Epithelial cell of esophagus (primary cell): ENCODE data around the gene ATG7.
"Not testable (repeated sequence)": the region's sequence is repeated elsewhere in the genome, so short reads cannot be mapped to it uniquely, and the experiment has no call there.

Source experiments
- DNase-seq: peaks from one replicate; pipeline ENCODE4 v3.0.0; 2010; ENCODE audit warnings: low read depth
- H3K4me3 ChIP-seq: 2 replicates; pipeline ENCODE4 v1.5.1; 2011; ENCODE audit warnings: mild to moderate bottlenecking, low read length, control low read depth
- TF ChIP-seq, protein P1 (sequence below): IDR thresholded peaks from 2 replicates; pipeline ENCODE4 v1.5.1; 2011; ENCODE audit warnings: low read depth, mild to moderate bottlenecking, low read length, control low read depth, inconsistent platforms; ENCODE audit not compliant: insufficient read depth; ENCODE audit errors: missing control alignments

ATG7 gene

DNA sequence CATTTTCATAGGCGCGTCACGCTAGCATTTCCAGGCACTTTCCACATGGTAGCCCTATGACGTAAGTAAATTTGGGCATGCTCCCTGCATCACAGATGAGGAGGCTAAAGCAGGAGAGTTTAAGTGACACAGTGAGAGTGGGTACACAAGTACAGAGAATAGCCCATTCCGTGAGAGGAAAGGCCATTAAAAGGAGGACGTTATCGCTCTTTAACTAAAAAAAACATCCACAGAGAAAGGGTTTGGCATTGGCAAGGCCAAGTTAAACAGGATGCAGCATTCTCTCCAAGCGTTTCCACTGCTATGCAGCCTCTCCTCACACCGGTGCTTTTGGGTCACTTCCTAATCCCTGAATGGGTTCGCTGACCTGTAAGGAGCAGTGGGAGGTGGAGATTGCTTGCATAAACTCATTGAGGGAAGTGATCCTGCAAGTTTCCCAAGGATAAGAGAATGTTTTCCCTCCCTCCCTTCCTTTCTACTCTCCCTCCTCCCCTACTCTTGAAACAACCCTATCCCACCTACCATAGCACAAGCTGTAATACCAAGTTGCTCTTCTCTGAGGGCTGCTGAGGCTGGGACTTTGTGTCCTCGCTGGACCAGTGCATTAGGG lies 223.9 kb downstream of the ATG7 start:
- H3K4me3 ChIP-seq: no peak overlapping the region
- no peak for DNase-seq

DNA sequence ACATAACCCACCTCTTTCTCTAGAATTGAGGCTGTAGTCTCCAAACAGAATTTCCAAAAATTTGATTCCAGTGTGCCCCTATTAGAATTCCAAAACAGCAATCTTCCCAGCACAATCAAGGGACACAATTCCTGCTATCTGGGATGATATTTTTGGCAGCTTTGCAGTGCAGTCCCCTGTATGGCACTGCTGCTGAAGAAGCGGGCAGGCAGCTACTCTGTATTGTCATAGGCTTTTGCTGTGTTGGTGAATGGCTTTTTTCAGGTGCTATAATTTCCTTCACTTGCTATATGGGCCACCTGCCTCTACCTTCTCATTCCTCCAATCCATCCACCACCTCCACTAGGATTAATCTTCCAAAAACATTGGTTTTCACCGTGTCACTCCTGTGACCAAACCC lies 226.0 kb downstream of the ATG7 start:
- no peak overlapping the region for H3K4me3 ChIP-seq
- no peak for DNase-seq
- TF ChIP-seq, protein P1, sequence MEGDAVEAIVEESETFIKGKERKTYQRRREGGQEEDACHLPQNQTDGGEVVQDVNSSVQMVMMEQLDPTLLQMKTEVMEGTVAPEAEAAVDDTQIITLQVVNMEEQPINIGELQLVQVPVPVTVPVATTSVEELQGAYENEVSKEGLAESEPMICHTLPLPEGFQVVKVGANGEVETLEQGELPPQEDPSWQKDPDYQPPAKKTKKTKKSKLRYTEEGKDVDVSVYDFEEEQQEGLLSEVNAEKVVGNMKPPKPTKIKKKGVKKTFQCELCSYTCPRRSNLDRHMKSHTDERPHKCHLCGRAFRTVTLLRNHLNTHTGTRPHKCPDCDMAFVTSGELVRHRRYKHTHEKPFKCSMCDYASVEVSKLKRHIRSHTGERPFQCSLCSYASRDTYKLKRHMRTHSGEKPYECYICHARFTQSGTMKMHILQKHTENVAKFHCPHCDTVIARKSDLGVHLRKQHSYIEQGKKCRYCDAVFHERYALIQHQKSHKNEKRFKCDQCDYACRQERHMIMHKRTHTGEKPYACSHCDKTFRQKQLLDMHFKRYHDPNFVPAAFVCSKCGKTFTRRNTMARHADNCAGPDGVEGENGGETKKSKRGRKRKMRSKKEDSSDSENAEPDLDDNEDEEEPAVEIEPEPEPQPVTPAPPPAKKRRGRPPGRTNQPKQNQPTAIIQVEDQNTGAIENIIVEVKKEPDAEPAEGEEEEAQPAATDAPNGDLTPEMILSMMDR: no peak

More for the DNA sequence above, 223.9 kb downstream of the ATG7 start:
- TF ChIP-seq, protein P1: no peak

DNA sequence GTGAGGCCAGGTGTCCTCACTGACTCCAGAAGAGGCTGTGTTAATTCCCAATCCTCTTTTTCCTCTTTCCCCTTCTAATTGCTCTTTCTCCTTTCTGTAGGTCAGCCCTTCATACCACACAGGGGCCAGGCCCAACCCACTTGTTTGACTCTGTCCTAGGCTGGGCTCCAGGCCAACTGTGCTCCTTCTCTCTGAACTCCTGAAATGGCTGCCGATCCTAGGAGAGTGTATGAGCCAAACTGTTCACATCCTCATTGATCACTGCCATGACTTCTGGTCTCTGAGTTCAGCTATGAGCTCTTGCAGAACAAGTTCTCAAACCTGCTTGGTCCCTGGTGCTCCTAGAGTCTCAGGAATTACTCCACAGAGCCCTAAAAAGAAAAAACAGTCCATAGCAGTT lies 226.4 kb downstream of the ATG7 start:
- TF ChIP-seq, protein P1: no peak
- H3K4me3 ChIP-seq: no peak overlapping the region
- DNase-seq: peak; percentile 73

- TF ChIP-seq, protein P1: no peak
- DNase-seq: peak; percentile 92
Measured at GRCh38 chr3:11499144-11499543, 226.9 kb downstream of the ATG7 start.

DNA sequence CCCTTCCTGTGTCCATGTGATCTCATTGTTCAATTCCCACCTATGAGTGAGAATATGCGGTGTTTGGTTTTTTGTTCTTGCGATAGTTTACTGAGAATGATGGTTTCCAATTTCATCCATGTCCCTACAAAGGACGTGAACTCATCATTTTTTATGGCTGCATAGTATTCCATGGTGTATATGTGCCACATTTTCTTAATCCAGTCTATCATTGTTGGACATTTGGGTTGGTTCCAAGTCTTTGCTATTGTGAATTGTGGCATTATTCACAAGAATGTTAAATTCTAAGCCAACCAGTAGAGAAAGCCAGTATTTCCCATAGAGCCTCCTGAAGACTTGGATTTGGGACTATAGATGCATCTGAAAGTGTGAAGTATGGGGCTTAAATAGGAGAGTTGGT lies 230.2 kb downstream of the ATG7 start:
- H3K4me3 ChIP-seq, DNase-seq: not testable (repeated sequence)

More at GRCh38 chr3:11499144-11499543, 226.9 kb downstream of the ATG7 start:
- H3K4me3 ChIP-seq: no peak overlapping the region

- DNase-seq: no peak
- no peak overlapping the region for H3K4me3 ChIP-seq
- TF ChIP-seq, protein P1: no peak
Measured at GRCh38 chr3:11507719-11508118, 235.5 kb downstream of the ATG7 start.

DNA sequence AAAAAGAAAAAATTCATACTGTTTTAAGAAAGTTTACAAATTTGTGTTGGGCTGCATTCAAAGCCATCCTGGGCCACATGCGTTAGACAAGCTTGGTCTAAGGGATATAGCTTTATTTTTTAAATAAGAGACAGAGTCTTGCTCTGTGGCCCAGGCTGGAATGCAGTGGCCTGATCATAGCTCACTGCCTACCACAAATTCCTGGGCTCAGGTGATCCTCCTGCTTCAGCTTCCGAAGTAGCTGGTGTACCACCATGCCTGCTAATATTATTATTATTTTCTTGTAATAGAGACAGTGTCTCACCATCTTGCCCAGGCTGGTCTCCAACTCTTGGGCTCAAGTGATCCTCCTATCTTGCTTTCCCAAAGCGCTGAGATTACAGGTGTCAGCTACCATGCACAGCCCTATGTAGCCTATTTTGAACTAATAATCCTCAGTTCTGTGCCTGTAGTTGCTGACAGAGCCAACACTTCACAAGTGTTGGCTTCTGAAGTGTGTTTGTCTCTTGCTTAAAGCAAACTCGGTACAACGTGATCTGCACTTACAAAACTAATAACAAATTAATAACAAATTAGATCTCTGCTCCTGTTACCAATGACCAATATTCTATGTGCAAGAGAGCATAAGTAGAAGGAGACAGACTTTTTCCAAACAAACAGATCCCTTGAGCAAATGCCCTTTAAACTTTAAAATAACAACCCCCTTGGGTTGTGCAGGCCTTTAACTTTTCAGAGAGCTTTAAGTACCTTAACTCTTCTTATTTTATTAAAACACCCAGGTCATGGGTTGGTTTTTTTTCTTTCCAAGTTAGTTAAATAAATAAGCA lies 236.4 kb downstream of the ATG7 start:
- H3K4me3 ChIP-seq: no peak overlapping the region
- TF ChIP-seq, protein P1: no peak
- DNase-seq: no peak
